Measurements from ENCODE around the gene GPX4. TPM values are rescaled to one million over a fixed set of nuclear protein-coding genes. Genes with fewer than 3 reads are reported as not detected.

Gene GPX4
- total RNA-seq, 1 donor from 2014 or later = 241 TPM

DNA sequence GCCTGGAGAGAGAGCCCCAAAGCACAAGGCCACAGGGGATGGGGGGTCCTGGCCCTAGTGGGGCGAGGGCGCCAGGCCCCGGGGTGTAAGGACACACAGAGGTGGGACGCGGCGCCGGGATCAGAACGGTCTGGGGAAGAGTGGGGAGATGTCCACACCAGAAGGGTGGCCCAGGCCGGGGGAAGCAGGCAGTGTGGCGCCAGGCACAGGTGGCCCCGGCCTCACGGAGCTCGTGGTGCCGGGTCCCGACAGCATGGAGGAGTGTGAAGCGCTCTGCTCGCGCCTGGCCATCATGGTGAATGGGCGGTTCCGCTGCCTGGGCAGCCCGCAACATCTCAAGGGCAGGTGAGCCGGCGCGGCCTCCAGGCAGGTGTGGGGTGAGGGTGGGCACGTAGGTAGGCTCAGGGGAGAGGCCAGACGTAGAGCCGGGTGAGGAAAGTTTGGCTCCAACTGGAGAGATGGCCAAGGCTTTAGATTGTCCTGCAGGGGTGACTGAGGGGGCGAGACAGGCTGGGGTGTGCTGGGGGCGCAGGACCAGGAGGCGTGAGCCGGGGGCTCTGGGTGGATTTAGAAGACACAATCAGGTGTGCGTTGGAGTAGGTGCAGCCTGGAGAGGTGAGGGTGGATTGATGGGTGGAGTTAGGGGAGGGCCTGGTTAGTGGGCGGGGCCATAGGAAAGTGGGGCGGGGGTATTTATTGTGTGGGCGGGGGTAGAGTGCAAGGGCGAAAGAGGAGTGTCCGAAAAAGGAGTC lies 39.7 kb upstream of the GPX4 start:
- DNase-seq (ENCODE audit: low spot score) = no peak
- Mint-ChIP-seq H3K9me3 (no peaks in the 10 kb centered on the region), H3K4me3 (peak overlapping the region; percentile 22), H3K4me1 (ENCODE audit: low read depth) (peaks cover 11% of the 10 kb centered on the region), H3K27ac (no peak overlapping the region), H3K27me3 (ENCODE audit: insufficient read depth) (no peaks in the 10 kb centered on the region), H3K36me3 (ENCODE audit: low read depth) (peaks cover 6% of the 10 kb centered on the region)
- intact Hi-C loops (cut with micrococcal nuclease) = loop anchor here (1.0 kb wide), 3 partner anchors 18 to 192 kb away; no protein-coding TSS in a partner anchor

- intact Hi-C loops (cut with micrococcal nuclease) = loop anchor here (5.0 kb wide), 2 partner anchors 37 to 143 kb away; partner anchors contain the start of gene GPX4
- H3K4me1 Mint-ChIP-seq (ENCODE audit: low read depth) = peaks cover 15% of the 10 kb centered on the region
- peak overlapping the region; percentile 74 for H3K27ac Mint-ChIP-seq
- DNase-seq (ENCODE audit: low spot score) = peak; percentile 72
- no peaks in the 10 kb centered on the region for H3K27me3 Mint-ChIP-seq (ENCODE audit: insufficient read depth)
- no peaks in the 10 kb centered on the region for H3K9me3 Mint-ChIP-seq
- peaks cover 10% of the 10 kb centered on the region for H3K36me3 Mint-ChIP-seq (ENCODE audit: low read depth)
- H3K4me3 Mint-ChIP-seq = peak overlapping the region; percentile 67
Observed at GRCh38 chr19:1064661-1065605, 38.9 kb upstream of the GPX4 start.

DNA sequence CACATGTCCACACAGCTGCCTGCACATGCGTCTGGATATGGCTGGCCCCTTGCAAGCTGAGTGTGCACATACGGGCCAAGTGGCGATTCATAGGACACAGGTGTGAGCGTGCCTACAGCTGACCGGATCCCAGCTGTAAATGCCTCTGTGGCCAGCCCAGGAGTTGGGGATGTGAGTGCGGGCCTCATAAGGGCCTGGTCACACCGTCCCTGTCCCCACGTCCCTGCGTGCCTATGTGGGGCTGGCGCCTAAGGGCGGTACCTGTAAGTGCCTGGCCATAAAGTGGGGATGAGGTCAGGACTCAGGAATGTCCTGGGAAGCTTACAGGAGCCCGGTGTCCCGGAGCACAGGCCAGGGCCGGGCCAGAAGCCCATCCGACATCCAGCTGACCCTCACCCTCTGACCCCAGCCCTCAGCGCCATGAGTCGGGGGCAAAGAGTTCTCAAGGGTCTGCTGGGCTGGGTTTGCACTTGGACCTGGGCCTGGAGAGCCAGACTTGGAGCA lies 38.1 kb upstream of the GPX4 start:
- no peak for DNase-seq (ENCODE audit: low spot score)
- intact Hi-C loops (cut with micrococcal nuclease) = loop anchor here (5.0 kb wide), 2 partner anchors 37 to 143 kb away; partner anchors contain the start of gene GPX4
- Mint-ChIP-seq H3K4me1 (ENCODE audit: low read depth) (peaks cover 15% of the 10 kb centered on the region), H3K27ac (peak overlapping the region; percentile 74), H3K9me3 (no peaks in the 10 kb centered on the region), H3K27me3 (ENCODE audit: insufficient read depth) (no peaks in the 10 kb centered on the region), H3K36me3 (ENCODE audit: low read depth) (peaks cover 10% of the 10 kb centered on the region), H3K4me3 (peak overlapping the region; percentile 61)

- no peaks in the 10 kb centered on the region for H3K27me3 Mint-ChIP-seq (ENCODE audit: insufficient read depth)
- H3K36me3 Mint-ChIP-seq (ENCODE audit: low read depth) = peaks cover 10% of the 10 kb centered on the region
- intact Hi-C loops (cut with micrococcal nuclease) = loop anchor here (5.0 kb wide), 2 partner anchors 36 to 144 kb away; partner anchors contain the start of gene GPX4
- no peak for DNase-seq (ENCODE audit: low spot score)
- no peaks in the 10 kb centered on the region for H3K9me3 Mint-ChIP-seq
- H3K4me3 Mint-ChIP-seq = peak overlapping the region; percentile 66
- H3K27ac Mint-ChIP-seq = peak overlapping the region; percentile 8
- H3K4me1 Mint-ChIP-seq (ENCODE audit: low read depth) = peaks cover 15% of the 10 kb centered on the region
Observed at GRCh38 chr19:1066251-1066747, 37.5 kb upstream of the GPX4 start.

- peak within 1 kb of the TSS; percentile 79 for H3K27ac Mint-ChIP-seq
- H3K9me3 Mint-ChIP-seq = no peaks in the 10 kb centered on the region
- no peaks in the 10 kb centered on the region for H3K27me3 Mint-ChIP-seq (ENCODE audit: insufficient read depth)
- peaks cover 18% of the 10 kb centered on the region for H3K4me1 Mint-ChIP-seq (ENCODE audit: low read depth)
- peak; percentile 85 for DNase-seq (ENCODE audit: low spot score)
- peaks cover 13% of the 10 kb centered on the region for H3K36me3 Mint-ChIP-seq (ENCODE audit: low read depth)
- H3K4me3 Mint-ChIP-seq = peak within 1 kb of the TSS; percentile 90
- intact Hi-C loops (cut with micrococcal nuclease) = loop anchor here (1.0 to 5.0 kb wide), 4 partner anchors 10 to 145 kb away; partner anchors contain the start of gene GPX4
Observed at GRCh38 chr19:1066748-1067340, 37.0 kb upstream of the GPX4 start, which contains the start of gene ARHGAP45. ARHGAP45 (plus strand) TSS chr19:1067167; CDS start chr19:1067406, 239 bp downstream.

GRCh38 chr19:1067341-1067957 lies 36.3 kb upstream of the GPX4 start:
- Mint-ChIP-seq H3K4me1 (ENCODE audit: low read depth) (peaks cover 22% of the 10 kb centered on the region), H3K27ac (peak overlapping the region; percentile 79), H3K27me3 (ENCODE audit: insufficient read depth) (no peaks in the 10 kb centered on the region), H3K4me3 (peak overlapping the region; percentile 90), H3K36me3 (ENCODE audit: low read depth) (peaks cover 19% of the 10 kb centered on the region), H3K9me3 (no peaks in the 10 kb centered on the region)
- intact Hi-C loops (cut with micrococcal nuclease) = loop anchor here (1.0 to 5.0 kb wide), 4 partner anchors 10 to 145 kb away; partner anchors contain the start of gene GPX4
- DNase-seq (ENCODE audit: low spot score) = no peak

GRCh38 chr19:1068009-1069001 lies 35.5 kb upstream of the GPX4 start:
- H3K9me3 Mint-ChIP-seq = no peaks in the 10 kb centered on the region
- H3K4me3 Mint-ChIP-seq = peak overlapping the region; percentile 90
- DNase-seq (ENCODE audit: low spot score) = peak; percentile 70
- no peaks in the 10 kb centered on the region for H3K27me3 Mint-ChIP-seq (ENCODE audit: insufficient read depth)
- peaks cover 25% of the 10 kb centered on the region for H3K4me1 Mint-ChIP-seq (ENCODE audit: low read depth)
- H3K27ac Mint-ChIP-seq = peak overlapping the region; percentile 84
- H3K36me3 Mint-ChIP-seq (ENCODE audit: low read depth) = peaks cover 21% of the 10 kb centered on the region
- intact Hi-C loops (cut with micrococcal nuclease) = loop anchor here (1.0 to 5.0 kb wide), 3 partner anchors 34 to 146 kb away; partner anchors contain the start of genes GPX4, RNU6-2 and TMEM259

DNA sequence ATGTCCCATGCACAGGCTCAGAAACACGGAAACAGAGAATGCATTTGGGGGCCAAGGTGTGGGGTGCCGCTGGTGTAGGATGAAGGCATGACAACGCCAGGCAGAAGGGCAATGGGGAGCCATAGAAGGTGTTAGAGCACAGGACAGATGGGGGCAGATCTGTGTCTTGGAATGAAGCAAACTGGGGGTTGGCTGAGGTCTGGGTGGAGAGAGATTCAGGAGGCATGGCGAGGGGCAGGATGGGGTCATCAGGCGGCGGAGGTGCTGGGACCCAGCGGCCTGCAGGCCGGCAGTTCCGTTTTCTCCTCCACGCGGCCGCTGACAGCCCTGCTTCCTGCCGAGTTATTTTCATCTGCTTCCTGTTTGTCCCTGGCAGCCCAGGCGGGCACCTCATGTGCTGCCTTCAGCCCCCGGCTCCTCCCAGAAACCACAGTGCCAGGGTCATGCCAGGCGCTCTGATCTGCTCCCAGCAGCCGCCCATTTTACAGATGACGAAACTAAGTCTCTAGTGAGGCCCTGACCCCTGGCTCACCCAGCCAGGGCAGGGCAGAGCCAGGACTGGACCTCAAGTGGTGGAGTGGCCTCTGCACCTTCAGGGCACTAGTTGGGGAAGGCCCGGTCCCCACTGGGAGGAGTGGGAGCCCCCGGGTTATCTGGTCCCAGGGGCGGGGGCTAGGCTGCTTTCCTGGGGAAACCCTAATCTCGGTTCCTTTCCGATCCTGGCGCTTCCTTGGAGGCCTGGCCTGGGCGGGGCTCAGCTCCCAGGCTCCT lies 34.6 kb upstream of the GPX4 start:
- peaks cover 25% of the 10 kb centered on the region for H3K4me1 Mint-ChIP-seq (ENCODE audit: low read depth)
- no peaks in the 10 kb centered on the region for H3K9me3 Mint-ChIP-seq
- H3K27me3 Mint-ChIP-seq (ENCODE audit: insufficient read depth) = no peaks in the 10 kb centered on the region
- intact Hi-C loops (cut with micrococcal nuclease) = loop anchor here (1.0 to 5.0 kb wide), 3 partner anchors 33 to 147 kb away; partner anchors contain the start of genes GPX4, RNU6-2 and TMEM259
- H3K27ac Mint-ChIP-seq = peak overlapping the region; percentile 84
- peak; percentile 53 for DNase-seq (ENCODE audit: low spot score)
- peak overlapping the region; percentile 90 for H3K4me3 Mint-ChIP-seq
- peaks cover 21% of the 10 kb centered on the region for H3K36me3 Mint-ChIP-seq (ENCODE audit: low read depth)

- H3K9me3 Mint-ChIP-seq = no peaks in the 10 kb centered on the region
- DNase-seq (ENCODE audit: low spot score) = no peak
- H3K4me1 Mint-ChIP-seq (ENCODE audit: low read depth) = peaks cover 26% of the 10 kb centered on the region
- H3K36me3 Mint-ChIP-seq (ENCODE audit: low read depth) = peaks cover 23% of the 10 kb centered on the region
- H3K4me3 Mint-ChIP-seq = peak overlapping the region; percentile 90
- H3K27me3 Mint-ChIP-seq (ENCODE audit: insufficient read depth) = no peaks in the 10 kb centered on the region
- intact Hi-C loops (cut with micrococcal nuclease) = no loop called here
- H3K27ac Mint-ChIP-seq = peak overlapping the region; percentile 71
Observed at GRCh38 chr19:1070576-1070930, 33.2 kb upstream of the GPX4 start.

DNA sequence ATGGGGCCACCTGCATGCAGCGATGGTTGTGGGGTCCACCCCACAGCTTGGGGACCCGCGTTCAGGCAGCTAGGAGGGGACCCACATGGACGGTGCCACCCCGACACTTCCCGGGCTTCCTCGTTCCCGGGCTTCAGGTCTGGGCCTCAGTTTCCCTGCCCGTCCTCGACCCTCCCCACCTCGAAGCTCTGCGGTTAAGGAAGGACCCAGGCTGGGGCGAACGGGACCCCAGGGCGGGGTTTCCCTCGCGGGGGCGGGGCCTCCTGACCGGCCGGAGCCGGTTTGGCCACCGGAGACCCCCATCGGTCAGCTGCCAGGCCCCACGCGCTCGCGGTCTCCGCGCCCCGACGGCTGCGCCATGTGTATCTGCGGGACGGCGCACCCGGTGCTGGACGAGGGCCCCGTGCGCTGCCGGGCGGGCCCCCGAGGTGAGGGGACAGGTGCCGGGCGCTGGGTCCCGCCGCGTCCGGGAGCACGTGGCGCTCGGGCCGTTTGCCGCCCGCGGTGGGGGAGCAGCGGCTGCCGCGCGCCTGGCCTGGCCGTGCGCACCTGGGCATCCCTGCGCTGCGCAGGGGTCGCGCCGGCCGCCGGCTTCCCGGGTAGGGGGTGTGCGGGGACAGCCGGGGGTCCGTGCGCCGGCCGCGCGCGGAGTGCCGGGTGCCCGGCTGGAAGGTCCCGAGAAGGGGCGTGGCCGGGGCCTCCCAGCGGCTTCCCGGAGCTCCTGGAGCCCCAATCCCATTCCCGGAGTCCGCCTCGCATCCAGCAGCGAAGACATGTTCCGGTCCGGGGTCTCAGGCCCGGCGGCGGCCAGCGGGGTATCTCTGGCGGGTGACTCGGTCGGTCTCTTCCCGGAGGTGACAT lies 32.6 kb upstream of the GPX4 start:
- H3K27me3 Mint-ChIP-seq (ENCODE audit: insufficient read depth) = no peaks in the 10 kb centered on the region
- no peak for DNase-seq (ENCODE audit: low spot score)
- H3K27ac Mint-ChIP-seq = peak overlapping the region; percentile 79
- no peaks in the 10 kb centered on the region for H3K9me3 Mint-ChIP-seq
- intact Hi-C loops (cut with micrococcal nuclease) = no loop called here
- H3K36me3 Mint-ChIP-seq (ENCODE audit: low read depth) = peaks cover 29% of the 10 kb centered on the region
- peak overlapping the region; percentile 90 for H3K4me3 Mint-ChIP-seq
- H3K4me1 Mint-ChIP-seq (ENCODE audit: low read depth) = peaks cover 32% of the 10 kb centered on the region
